ENCODE measurements around the gene TRPM7. TPM values are rescaled to one million over a fixed set of nuclear protein-coding genes. Genes with fewer than 3 reads are reported as not detected.

Gene TRPM7
- total and polyA plus RNA-seq, 2 of the 13 experiments (the other 11 are each of a cell fraction or from before 2014, with no cell fraction given), result 11.0 to 36.0 TPM

- no peak for TF ChIP-seq FUBP1 (CRISPR knock-in tag; IDR thresholded peaks at IDR 0.05; ENCODE audit: borderline replicate concordance)
- TF ChIP-seq FOXM1 (CRISPR knock-in tag; IDR thresholded peaks at IDR 0.05), result no peak
- TF ChIP-seq IKZF4 (CRISPR knock-in tag; IDR thresholded peaks at IDR 0.05; ENCODE audit: borderline replicate concordance, low read depth, not compliant biosample characterization), result no peak
Observed at GRCh38 chr15:50685191-50685975, 1.2 kb downstream of the TRPM7 start (continued).

GRCh38 chr15:50681467-50681866 is 5.1 kb downstream of the TRPM7 start:
- TF ChIP-seq MAFF (IDR thresholded peaks at IDR 0.05; ENCODE audit: low read depth, low read length) (peak; percentile 69), MAFK (conservative IDR thresholded peaks at IDR 0.05 in 1 of 2, IDR thresholded peaks at IDR 0.05 in 1 of 2; ENCODE audit: low read length in 2 of 2) (peak; percentile 50 to 59; a peak in 3 of 4 replicates), ZNF777 (CRISPR knock-in tag; IDR thresholded peaks at IDR 0.05) (no peak)
- CTCF ChIA-PET (ENCODE audit: low intra/inter-chr PET ratio, low total read pairs), result no interaction called here

More at GRCh38 chr15:50681467-50681866, 5.1 kb downstream of the TRPM7 start:
- H3K79me2 ChIP-seq (ENCODE audit: insufficient read depth, low read length), result peaks cover 78% of the 10 kb centered on the region
- no peak overlapping the region for H3K27ac ChIP-seq (ENCODE audit: extremely low read length, insufficient read depth, low read length)
- H3K27me3 ChIP-seq (ENCODE audit: control insufficient read depth in 1 of 2, insufficient read depth in 2 of 2, low read length in 2 of 2), result no peaks in the 10 kb centered on the region; a peak in 1 of 5 replicates
- H4K20me1 ChIP-seq (ENCODE audit: insufficient read depth, low read length), result peaks cover 7% of the 10 kb centered on the region; the same call in 1 of the 2 replicates
- H3K4me3 ChIP-seq (replicated peaks in 1 of 3; ENCODE audit: insufficient read depth in 1 of 3, low read depth in 2 of 3, low read length in 3 of 3), result no peak overlapping the region
- FAIRE-seq (no peak), ATAC-seq (no peak), DNase-seq (ENCODE audit: low spot score) (no peak)
- no TSS peak for BruUV-seq (replicated peaks)
- no peak overlapping the region for H3K4me2 ChIP-seq (ENCODE audit: low read depth, low read length)
- POLR2A ChIA-PET, result interaction anchor here (0.6 kb wide), 1 partner anchor 85 kb away, joined by 3 read pairs; no protein-coding TSS in a partner anchor
- H3K4me1 ChIP-seq (ENCODE audit: insufficient read depth, low read length), result peaks cover 56% of the 10 kb centered on the region
- no peak overlapping the region for H2AFZ ChIP-seq (ENCODE audit: low read length)
- H3K9me3 ChIP-seq (ENCODE audit: low read length), result no peaks in the 10 kb centered on the region
- no peak overlapping the region for H3K9ac ChIP-seq (ENCODE audit: insufficient read depth, low read depth, low read length)
- intact Hi-C loops (cut with micrococcal nuclease; ENCODE audit: unreplicated experiment) (no loop called here), in situ Hi-C loops (cut with HindIII; ENCODE audit: extremely low pct_ligation_motif_present, low pct_unique_long_range_greater_than_20kb) (no loop called here)
- no peaks in the 10 kb centered on the region; a peak in 1 of 5 replicates for H3K36me3 ChIP-seq (replicated peaks in 1 of 2; ENCODE audit: control insufficient read depth in 1 of 2, insufficient read depth in 2 of 2, low read length in 2 of 2)
